Parathyroid adenoma (tissue), 2 donors: ENCODE results near the gene TMEM132D.

Experiments used
- H2AFZ ChIP-seq: fragments of 300-600 bp; sonication (generic); one replicate; pipeline ENCODE4 v1.7.0; 2017; ENCODE audit warnings: antibody characterized with exemption, mild to moderate bottlenecking
- H3K27ac ChIP-seq: fragments of 300-600 bp; sonication (generic); one replicate; pipeline ENCODE4 v1.7.0; 2017
- H3K27me3 ChIP-seq: fragments of 300-600 bp; sonication (generic); one replicate; pipeline ENCODE4 v1.7.0; 2017; ENCODE audit warnings: low read length; ENCODE audit not compliant: control insufficient read depth, insufficient read depth
- H3K36me3 ChIP-seq: fragments of 300-600 bp; sonication (generic); one replicate; pipeline ENCODE4 v1.7.0; 2017; ENCODE audit warnings: low read length; ENCODE audit not compliant: control insufficient read depth, insufficient read depth
- H3K4me1 ChIP-seq: fragments of 300-600 bp; sonication (generic); one replicate; pipeline ENCODE4 v1.7.0; 2017; ENCODE audit warnings: control low read depth
- H3K4me2 ChIP-seq: fragments of 300-600 bp; sonication (generic); one replicate; pipeline ENCODE4 v1.7.0; 2017; ENCODE audit warnings: low read length
- H3K4me3 ChIP-seq: fragments of 300-600 bp; sonication (generic); one replicate; pipeline ENCODE4 v1.7.0; 2017; ENCODE audit warnings: low read depth, low read length
- H3K79me2 ChIP-seq: fragments of 300-600 bp; sonication (generic); one replicate; pipeline ENCODE4 v1.7.0; 2017; ENCODE audit warnings: control low read depth
- H3K9ac ChIP-seq: fragments of 300-600 bp; sonication (generic); one replicate; pipeline ENCODE4 v1.7.0; 2017; ENCODE audit warnings: mild to moderate bottlenecking
- H3K9me3 ChIP-seq: fragments of 300-600 bp; sonication (generic); one replicate; pipeline ENCODE4 v1.7.0; 2017; ENCODE audit warnings: low read length; ENCODE audit not compliant: control insufficient read depth
- TF ChIP-seq, protein P1 (sequence below): fragments of 300-600 bp; sonication (generic); IDR thresholded peaks from one replicate; pipeline ENCODE4 v1.7.0; 2017; ENCODE audit warnings: antibody characterized with exemption, mild to moderate bottlenecking
- donor health status: primary hyperparathyroidism.

The TMEM132D gene

DNA sequence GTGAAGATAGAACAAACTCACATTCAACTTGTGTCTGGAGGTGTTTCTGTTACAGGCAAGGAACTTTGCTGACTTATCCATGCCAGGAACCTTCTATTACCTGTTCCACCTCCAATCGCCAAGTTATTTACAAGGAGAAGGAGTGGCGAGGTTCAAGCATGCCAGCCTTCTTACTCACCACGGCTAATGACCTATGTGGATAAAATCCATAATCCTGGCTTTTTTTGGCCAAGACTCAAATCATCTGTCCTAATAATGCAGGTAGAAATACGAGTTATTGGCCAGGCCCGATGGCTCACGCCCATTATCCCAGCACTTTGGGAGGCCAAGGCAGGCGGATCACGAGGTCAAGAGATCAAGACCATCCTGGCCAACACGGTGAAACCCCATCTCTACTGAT, 241.6 kb downstream of the TMEM132D start:
- Histone ChIP-seq H3K4me2 (no peak overlapping the region), H3K9me3 (no peaks in the 10 kb centered on the region), H3K4me3 (no peak overlapping the region), H3K36me3 (no peaks in the 10 kb centered on the region), H3K27ac (no peak overlapping the region), H3K4me1 (no peaks in the 10 kb centered on the region), H3K27me3 (no peaks in the 10 kb centered on the region), H3K9ac (no peak overlapping the region), H2AFZ (no peak overlapping the region), H3K79me2 (no peaks in the 10 kb centered on the region)
- TF ChIP-seq, protein P1, sequence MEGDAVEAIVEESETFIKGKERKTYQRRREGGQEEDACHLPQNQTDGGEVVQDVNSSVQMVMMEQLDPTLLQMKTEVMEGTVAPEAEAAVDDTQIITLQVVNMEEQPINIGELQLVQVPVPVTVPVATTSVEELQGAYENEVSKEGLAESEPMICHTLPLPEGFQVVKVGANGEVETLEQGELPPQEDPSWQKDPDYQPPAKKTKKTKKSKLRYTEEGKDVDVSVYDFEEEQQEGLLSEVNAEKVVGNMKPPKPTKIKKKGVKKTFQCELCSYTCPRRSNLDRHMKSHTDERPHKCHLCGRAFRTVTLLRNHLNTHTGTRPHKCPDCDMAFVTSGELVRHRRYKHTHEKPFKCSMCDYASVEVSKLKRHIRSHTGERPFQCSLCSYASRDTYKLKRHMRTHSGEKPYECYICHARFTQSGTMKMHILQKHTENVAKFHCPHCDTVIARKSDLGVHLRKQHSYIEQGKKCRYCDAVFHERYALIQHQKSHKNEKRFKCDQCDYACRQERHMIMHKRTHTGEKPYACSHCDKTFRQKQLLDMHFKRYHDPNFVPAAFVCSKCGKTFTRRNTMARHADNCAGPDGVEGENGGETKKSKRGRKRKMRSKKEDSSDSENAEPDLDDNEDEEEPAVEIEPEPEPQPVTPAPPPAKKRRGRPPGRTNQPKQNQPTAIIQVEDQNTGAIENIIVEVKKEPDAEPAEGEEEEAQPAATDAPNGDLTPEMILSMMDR: no peak

DNA sequence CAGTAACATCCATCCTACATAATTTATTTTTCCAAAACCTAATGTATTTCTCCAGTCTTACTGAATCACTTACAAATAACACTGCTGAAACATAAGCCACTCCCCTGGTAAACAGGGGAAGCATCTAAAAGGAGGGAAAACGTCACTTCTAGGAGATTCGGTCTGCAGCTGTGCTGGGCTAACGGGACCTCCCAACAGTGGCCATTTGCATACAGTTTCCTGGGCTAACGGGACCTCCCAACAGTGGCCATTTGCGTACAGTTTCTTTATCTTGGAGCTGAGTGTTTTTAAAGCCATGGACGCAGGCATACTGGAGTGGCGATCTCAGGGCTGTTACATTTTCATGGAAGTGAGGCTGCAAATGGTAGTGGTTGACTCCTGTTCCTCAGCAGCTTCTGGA, 242.9 kb downstream of the TMEM132D start:
- Histone ChIP-seq H3K4me3 (no peak overlapping the region), H2AFZ (no peak overlapping the region)

DNA sequence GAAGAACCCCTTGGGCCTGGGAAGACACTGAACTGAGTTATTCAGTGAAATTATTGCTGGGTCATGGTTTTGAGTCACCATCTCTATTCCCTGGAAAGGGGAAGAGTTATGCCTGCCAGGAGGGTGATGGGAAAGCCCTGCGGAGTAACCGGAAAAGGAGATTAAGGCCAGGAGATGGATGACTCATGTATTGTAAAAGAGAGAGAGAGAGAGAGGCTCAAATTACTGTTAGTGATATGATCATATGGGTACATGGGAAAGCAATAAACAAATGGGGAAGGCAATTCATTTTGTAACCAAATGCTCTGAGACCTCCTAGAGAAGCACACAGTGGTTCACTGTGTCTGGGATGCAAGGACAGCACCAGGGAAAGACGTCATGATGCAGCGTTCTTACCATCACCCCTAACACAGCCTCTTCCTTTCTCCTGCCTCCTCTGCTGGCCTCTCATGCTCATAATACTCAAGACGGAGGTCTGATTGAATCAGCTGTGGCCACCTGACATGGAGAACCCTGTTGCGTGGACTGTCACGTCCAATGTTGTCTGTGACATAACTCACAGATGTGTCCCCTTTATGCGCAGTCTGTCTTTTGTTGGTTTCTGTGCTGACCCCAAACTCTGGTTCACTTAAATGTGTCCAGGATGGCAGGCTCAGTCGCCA, 243.7 kb downstream of the TMEM132D start:
- Histone ChIP-seq H3K9ac (no peak overlapping the region), H3K4me2 (no peak overlapping the region), H2AFZ (no peak overlapping the region), H3K27me3 (no peaks in the 10 kb centered on the region), H3K9me3 (no peaks in the 10 kb centered on the region), H3K79me2 (no peaks in the 10 kb centered on the region), H3K4me3 (no peak overlapping the region), H3K27ac (no peak overlapping the region), H3K36me3 (no peaks in the 10 kb centered on the region), H3K4me1 (no peaks in the 10 kb centered on the region)
- TF ChIP-seq, protein P1: no peak

More for the DNA sequence above, 242.9 kb downstream of the TMEM132D start:
- H3K36me3 ChIP-seq: no peaks in the 10 kb centered on the region
- no peak overlapping the region for H3K27ac ChIP-seq
- H3K4me1 ChIP-seq: no peaks in the 10 kb centered on the region
- H3K4me2 ChIP-seq: no peak overlapping the region
- H3K9me3 ChIP-seq: no peaks in the 10 kb centered on the region
- TF ChIP-seq, protein P1: no peak
- H3K79me2 ChIP-seq: no peaks in the 10 kb centered on the region
- H3K27me3 ChIP-seq: no peaks in the 10 kb centered on the region
- no peak overlapping the region for H3K9ac ChIP-seq

DNA sequence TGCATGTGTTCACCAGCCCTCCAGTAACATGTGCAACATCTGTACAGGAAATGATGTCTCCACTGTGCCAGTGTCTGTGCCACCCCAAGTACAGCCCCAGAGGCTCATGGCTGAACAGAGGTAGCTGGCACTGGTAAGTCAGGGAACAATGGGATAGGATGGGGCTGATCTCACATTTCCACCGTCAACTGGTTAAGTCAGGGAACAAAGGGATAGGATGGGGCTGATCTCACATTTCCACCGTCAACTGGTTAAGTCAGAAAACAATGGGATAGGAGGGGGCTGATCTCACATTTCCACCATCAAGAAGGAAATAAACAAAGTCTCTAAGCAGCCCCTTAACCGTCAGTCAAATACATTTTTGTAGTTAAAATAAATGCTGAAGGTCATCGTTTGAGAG, 246.6 kb downstream of the TMEM132D start:
- Histone ChIP-seq H3K4me2 (no peak overlapping the region), H3K79me2 (no peaks in the 10 kb centered on the region), H3K4me3 (no peak overlapping the region), H3K27ac (no peak overlapping the region), H3K9ac (no peak overlapping the region), H3K4me1 (no peaks in the 10 kb centered on the region), H3K9me3 (no peaks in the 10 kb centered on the region), H3K36me3 (no peaks in the 10 kb centered on the region), H3K27me3 (no peaks in the 10 kb centered on the region), H2AFZ (no peak overlapping the region)
- TF ChIP-seq, protein P1: no peak

DNA sequence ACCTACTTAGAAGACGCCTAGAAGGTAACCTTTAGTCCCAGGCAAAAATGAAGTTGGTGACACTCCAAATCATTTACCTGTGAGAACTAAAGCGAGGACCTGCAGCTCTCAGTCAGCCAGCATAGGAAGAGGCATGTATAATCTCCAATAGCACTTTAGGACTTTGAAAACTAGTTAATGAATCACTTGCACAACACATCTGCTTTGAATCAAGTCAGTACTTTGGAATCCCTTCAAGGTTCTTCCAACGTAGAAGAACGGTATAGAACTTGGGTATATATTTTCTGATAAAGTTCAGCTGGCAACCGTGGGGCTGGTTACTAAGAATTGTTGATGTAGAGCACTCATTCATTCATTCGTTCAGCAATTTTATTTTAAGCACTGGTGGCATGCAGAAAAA, 251.9 kb downstream of the TMEM132D start:
- Histone ChIP-seq H3K9ac (no peak overlapping the region), H3K27me3 (no peaks in the 10 kb centered on the region), H3K4me1 (no peaks in the 10 kb centered on the region), H2AFZ (no peak overlapping the region), H3K9me3 (no peaks in the 10 kb centered on the region), H3K27ac (no peak overlapping the region), H3K4me3 (no peak overlapping the region), H3K79me2 (no peaks in the 10 kb centered on the region), H3K36me3 (no peaks in the 10 kb centered on the region), H3K4me2 (no peak overlapping the region)
- TF ChIP-seq, protein P1: no peak
